HG02970 (cell line): ENCODE measurements around the gene CINP.

Experiments
- ATAC-seq: cut with Tn5 transposase; IDR thresholded peaks from one replicate; pipeline ENCODE4 v1.9.1; 2021; ENCODE audit warnings: mild to moderate bottlenecking, moderate library complexity, moderate number of reproducible peaks; ENCODE audit not compliant: unreplicated experiment, low FRiP score

Gene CINP

DNA sequence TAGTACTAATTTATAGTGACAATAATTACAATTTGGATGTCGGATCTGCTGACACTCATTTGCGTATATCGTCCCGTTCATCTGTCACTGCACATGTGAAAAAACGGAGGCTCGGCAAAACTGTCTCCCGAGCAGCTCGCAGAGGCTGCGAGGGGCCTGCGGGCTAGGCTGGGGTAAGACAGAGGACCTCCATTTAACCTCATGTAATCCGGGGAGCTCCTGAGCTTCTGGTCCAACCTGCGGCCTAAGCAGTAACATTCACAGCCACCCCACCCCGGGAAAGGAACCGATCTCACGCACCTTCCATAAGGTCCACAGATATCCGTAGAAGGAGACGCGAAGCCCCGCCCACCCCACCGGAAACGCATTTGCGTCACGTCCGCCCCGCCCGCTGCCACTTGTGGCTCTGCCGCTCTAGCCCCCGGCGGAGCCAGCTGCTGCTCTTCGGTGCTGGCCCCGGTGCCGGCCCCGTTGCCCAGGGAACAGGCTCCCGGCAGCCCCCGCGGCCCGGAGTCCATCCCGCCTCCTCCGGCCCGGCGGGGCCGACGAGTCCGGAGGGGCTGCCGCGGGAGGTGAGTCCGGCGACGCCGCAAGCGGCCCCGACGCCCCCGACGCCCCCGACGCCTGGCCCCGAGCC lies at the start of gene CINP, which contains the start of gene TECPR2:
Gene CINP (minus strand): TSS at position 346 of the 637 bp plus-strand sequence. CDS start 39 bp downstream, at position 307.
Gene TECPR2 (plus strand): TSS at position 397 of the 637 bp plus-strand sequence. CDS start 13,781 bp downstream, outside the sequence.
- ATAC-seq, result peak; percentile 91

GRCh38 chr14:102408724-102409123 lies 46.0 kb upstream of the CINP start:
- no peak for ATAC-seq

- no peak for ATAC-seq
Observed at GRCh38 chr14:102407258-102407657, 44.6 kb upstream of the CINP start.

DNA sequence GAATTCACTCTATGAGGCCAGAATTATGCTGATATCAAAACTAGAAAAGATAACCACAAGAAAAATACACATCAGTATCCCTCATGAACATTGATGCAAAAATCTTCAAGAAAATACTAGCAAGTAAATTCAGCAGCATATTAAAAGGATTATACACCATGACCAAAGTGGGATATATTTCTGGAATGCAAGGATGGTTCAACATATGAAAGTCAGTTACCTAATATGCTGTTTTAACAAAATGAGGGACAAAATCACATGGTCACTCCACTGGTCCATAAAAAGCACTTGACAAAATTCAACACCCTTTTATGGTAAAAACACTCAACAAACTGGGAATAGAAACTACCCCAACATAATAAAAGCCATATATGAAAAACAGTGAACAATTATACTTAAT lies 40.3 kb upstream of the CINP start:
- no peak for ATAC-seq

DNA sequence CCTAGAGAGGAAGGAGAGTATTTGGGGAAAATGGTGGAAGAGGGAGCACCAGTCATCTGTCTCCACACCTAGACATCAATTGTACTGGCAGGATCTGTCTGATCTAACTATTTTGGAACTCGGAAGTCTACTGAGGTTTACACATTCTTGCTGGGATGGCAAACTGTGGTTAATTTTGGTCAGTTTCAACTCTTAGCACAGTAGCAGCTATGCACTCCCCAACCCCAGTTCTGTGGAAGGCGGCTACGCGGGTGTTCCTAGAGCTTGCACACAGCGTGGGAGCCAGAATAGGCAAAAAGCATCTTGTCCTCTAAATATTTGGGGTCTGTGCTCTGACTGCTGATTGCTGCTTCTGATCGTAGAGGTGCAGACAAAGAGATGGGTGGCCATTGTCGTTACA lies 33.8 kb upstream of the CINP start:
- ATAC-seq, result no peak

DNA sequence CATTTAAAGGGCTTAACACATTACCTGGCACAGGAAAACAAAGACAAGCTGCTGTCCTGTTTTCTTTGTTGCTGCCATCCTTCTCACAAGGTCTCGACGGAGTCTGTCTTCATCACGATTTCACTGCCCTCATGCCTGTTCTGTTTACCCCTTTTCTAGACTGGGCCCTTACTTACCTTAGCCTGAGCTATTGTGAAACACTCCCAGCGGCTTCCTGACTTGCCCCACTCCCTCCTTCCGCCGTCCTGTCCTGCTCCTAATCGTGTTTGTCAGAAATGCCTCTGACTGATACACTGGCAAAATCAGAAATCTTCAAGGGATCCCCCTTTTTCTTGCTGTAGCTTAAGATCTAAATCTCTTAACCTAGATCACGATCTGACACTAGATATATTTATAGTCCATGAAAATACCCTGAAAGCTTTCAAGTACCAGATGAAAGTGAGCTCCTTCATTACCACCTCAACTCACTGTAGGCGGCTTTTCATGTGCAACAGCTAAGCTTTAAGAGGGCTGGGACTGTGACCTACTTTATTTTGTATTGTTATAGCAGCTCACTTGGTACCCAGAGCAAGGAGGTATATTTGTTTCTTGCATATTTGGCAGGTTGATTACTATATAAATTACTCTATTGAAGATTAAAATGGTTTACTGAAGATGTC lies 32.2 kb upstream of the CINP start:
- no peak for ATAC-seq

GRCh38 chr14:102392506-102392905 lies 29.8 kb upstream of the CINP start:
- no peak for ATAC-seq

DNA sequence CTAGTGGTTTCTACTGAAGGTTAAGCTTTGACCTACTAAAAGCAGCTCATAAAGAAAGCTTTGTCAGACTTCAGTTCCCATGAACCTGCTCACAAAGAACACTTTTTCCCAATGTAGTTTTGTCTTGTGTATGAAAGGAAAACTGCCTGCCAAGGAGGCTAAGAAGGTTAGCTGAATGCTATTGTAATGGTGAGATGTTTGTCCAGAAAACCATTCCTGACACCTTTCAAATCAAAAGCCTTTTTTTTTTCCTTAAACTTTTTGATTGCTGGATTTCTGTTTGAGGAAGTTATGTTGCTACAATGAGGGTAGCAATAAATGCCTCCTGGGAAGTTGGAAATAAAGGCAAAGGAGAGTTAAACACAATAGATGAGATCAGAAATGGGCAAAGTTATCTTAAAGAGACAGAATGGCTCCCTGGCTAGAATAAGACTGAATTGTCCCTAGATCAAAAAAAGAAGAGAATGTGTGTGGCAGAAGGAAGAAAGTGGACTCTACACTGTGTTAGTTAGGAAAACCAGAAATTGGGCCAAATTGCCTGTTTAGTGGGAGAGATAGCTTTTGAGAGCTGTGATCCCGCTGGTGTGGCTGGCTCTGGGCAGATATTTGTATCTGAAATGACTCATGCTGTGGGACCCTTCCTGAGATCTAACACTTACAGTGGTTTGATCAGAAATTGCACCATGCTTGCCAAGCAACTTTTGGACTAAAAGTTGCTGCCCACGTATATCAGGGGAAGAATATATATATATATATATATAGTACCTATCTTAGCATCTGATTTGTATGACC lies 27.6 kb upstream of the CINP start:
- no peak for ATAC-seq

GRCh38 chr14:102389246-102389645 lies 26.6 kb upstream of the CINP start:
- ATAC-seq, result no peak

DNA sequence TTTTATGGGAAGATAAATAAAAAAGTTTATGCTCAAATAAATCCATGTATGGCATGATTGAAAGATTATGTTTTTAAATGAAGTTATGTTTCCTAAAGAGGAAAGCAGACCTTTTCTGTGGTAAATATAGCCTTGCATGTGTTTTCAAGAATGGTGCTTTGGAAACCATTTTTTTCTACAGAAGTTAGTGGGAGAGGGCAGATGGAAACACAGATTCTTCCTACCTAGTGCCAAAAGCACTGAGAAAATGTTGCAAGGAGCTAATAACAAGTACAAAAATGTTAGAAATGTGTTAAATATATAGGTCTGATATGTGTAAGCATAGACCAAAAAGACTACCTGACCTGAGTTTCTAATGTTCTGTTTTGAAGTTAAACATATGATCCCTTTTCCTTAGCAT lies 24.4 kb upstream of the CINP start:
- no peak for ATAC-seq

GRCh38 chr14:102378830-102379229 lies 16.1 kb upstream of the CINP start:
- ATAC-seq, result no peak

- no peak for ATAC-seq
Observed at GRCh38 chr14:102377696-102378095, 15.0 kb upstream of the CINP start.

DNA sequence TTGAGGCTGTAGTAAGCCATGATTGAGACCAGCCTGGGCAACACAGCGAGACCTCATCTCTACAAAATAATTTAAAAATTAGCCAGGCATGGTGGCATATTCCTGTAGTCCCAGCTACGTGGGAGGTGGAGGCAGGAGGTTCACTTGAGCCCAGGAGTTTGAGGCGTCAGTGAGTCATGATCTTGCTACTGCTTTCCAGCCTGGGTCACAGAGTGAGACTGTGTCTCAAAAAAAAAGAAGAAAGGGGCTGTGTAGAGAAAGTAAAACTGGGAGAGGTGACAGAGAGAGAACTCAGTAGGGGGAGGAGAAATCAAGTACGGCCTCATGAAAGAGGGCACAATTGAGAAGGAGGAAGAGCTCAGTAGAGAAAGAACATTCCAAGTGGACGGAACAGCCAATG lies 12.4 kb upstream of the CINP start:
- ATAC-seq, result no peak

DNA sequence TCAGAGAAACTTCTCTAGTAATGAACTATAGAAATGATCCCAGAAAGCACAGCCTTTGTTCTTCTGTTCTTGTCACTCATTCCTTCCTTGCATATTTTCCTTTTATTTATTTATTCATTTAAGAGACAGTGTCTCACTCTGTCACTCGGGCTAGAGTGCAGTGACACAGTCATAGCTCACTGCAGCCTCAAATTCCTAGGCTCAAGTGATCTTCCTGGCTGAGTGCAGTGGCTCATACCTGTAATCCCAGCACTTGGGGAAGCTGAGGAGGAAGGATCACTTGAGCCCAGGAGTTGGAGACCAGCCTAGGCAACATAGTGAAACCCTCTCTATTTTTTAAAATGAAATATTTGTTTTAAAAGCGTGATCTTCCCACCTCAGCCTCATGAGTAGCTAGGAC lies 11.6 kb upstream of the CINP start:
- ATAC-seq, result no peak

- no peak for ATAC-seq
Observed at GRCh38 chr14:102373110-102373509, 10.4 kb upstream of the CINP start.

GRCh38 chr14:102371361-102371760 lies 8.7 kb upstream of the CINP start:
- ATAC-seq, result no peak

GRCh38 chr14:102370305-102370809 lies 7.7 kb upstream of the CINP start:
- no peak for ATAC-seq

- no peak for ATAC-seq
Observed at GRCh38 chr14:102363182-102363943, 673 bp upstream of the CINP start.

DNA sequence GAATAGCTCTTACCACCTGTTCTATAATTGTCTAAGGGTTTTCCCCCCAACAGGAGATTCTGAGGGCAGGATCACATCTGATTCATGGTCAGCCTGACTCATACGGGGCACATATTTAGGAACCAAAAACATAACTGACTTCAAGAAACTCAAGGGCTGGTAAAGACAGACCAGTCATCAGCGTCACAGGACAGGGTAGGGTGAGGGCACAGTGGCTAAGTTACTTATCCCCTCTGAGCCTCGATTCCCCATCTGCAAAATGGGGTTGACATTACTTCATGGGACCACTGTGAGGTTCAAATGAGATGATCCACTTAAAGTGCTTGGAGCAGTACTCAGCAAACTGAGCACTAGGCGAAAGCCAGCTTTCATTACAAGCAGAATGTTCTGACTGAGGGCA lies 606 bp downstream of the CINP start:
- ATAC-seq, result no peak

GRCh38 chr14:102360388-102360787 lies 2.3 kb downstream of the CINP start:
- ATAC-seq, result no peak
